Germinal center (tissue), 1 donor: ENCODE measurements around the gene TANK.
"Not testable (repeated sequence)": the region's sequence is repeated elsewhere in the genome, so short reads cannot be mapped to it uniquely, and the experiment has no call there.

Source experiments
- DNase-seq: peaks from one replicate; pipeline ENCODE4 v3.0.0; 2012; ENCODE audit warnings: mixed read lengths, low spot score

TANK gene

GRCh38 chr2:161166538-161167409, 6.5 kb downstream of the TANK start:
- DNase-seq = no peak

GRCh38 chr2:161169335-161169734, 9.1 kb downstream of the TANK start:
- no peak for DNase-seq

- DNase-seq = no peak
Observed at GRCh38 chr2:161170377-161170776, 10.1 kb downstream of the TANK start.

GRCh38 chr2:161170958-161171932, 11.0 kb downstream of the TANK start:
- DNase-seq = peak; percentile 31

GRCh38 chr2:161172901-161173540, 12.8 kb downstream of the TANK start:
- DNase-seq = no peak

- no peak for DNase-seq
Observed at GRCh38 chr2:161173541-161174194, 13.4 kb downstream of the TANK start.

- DNase-seq = no peak
Observed at GRCh38 chr2:161177969-161178368, 17.7 kb downstream of the TANK start.

GRCh38 chr2:161178756-161179155, 18.5 kb downstream of the TANK start:
- no peak for DNase-seq

- DNase-seq = no peak
Observed at GRCh38 chr2:161190050-161190449, 29.8 kb downstream of the TANK start.

- not testable (repeated sequence) for DNase-seq
Observed at GRCh38 chr2:161195602-161196001, 35.4 kb downstream of the TANK start.

GRCh38 chr2:161199912-161200701, 39.9 kb downstream of the TANK start:
- DNase-seq = peak; percentile 21

GRCh38 chr2:161204846-161205245, 44.6 kb downstream of the TANK start:
- DNase-seq = no peak

- no peak for DNase-seq
Observed at GRCh38 chr2:161206471-161207032, 46.3 kb downstream of the TANK start.

GRCh38 chr2:161207941-161208340, 47.7 kb downstream of the TANK start:
- no peak for DNase-seq

GRCh38 chr2:161208527-161209139, 48.4 kb downstream of the TANK start:
- DNase-seq = no peak

GRCh38 chr2:161209902-161210301, 49.7 kb downstream of the TANK start:
- DNase-seq = no peak

GRCh38 chr2:161217597-161218185, 57.5 kb downstream of the TANK start:
- DNase-seq = no peak

GRCh38 chr2:161219211-161219610, 59.0 kb downstream of the TANK start:
- DNase-seq = no peak

GRCh38 chr2:161223139-161223732, 63.0 kb downstream of the TANK start:
- no peak for DNase-seq
